Common myeloid progenitor, CD34-positive (primary cell): ENCODE results near the gene NIPAL3.
"Not testable (repeated sequence)": the region's sequence is repeated elsewhere in the genome, so short reads cannot be mapped to it uniquely, and the experiment has no call there.

Source experiments
- CTCF ChIA-PET: fragments of 350-600 bp; sonication (Branson Sonifier 250); formaldehyde crosslinking; loops from one replicate; lab custom pipeline; 2021; ENCODE audit warnings: antibody characterized with exemption; lab: Charles Lee
- POLR2A ChIA-PET: fragments of 350-600 bp; sonication (Branson Sonifier 250); formaldehyde crosslinking; loops from one replicate; lab custom pipeline; 2021; ENCODE audit warnings: antibody characterized with exemption; lab: Charles Lee
- DNase-seq, 3 donors: peaks; one replicate each; pipeline versions ENCODE4 v3.0.0 to v3.0.0-alpha.2; 2013
- H3K27ac ChIP-seq, 2 experiments: 1 replicate in 1 of 2; 2 replicates in 1 of 2; pipeline ENCODE4 v1.7.0; 2013; ENCODE audit warnings: inconsistent platforms in 2 of 2, low read length in 2 of 2, mild to moderate bottlenecking in 2 of 2, low read depth in 1 of 2, moderate library complexity in 1 of 2; ENCODE audit not compliant: severe bottlenecking in 2 of 2, insufficient read depth in 1 of 2, poor library complexity in 1 of 2
- H3K27me3 ChIP-seq, 5 experiments: replicated peaks in 2 of 5; 1 replicate in 3 of 5; 2 replicates in 2 of 5; pipeline versions ENCODE4 v1.6.1 to v1.7.0; 2013; ENCODE audit warnings: low read length in 4 of 5, mild to moderate bottlenecking in 2 of 5, moderate library complexity in 2 of 5, inconsistent platforms in 1 of 5; ENCODE audit not compliant: insufficient read depth in 5 of 5, control insufficient read depth in 4 of 5
- H3K36me3 ChIP-seq, 4 experiments: 1 replicate in 2 of 4; 2 replicates in 2 of 4; pipeline versions ENCODE4 v1.6.1 to v1.7.0; 2013; ENCODE audit warnings: low read length in 3 of 4, control low read depth in 1 of 4, mild to moderate bottlenecking in 1 of 4; ENCODE audit not compliant: control insufficient read depth in 4 of 4, insufficient read depth in 4 of 4
- H3K4me1 ChIP-seq, 4 experiments: 1 replicate in 3 of 4; 2 replicates in 1 of 4; pipeline versions ENCODE4 v1.6.1 to v1.7.1; 2013; ENCODE audit warnings: low read length in 3 of 4, mild to moderate bottlenecking in 3 of 4, control low read depth in 1 of 4, inconsistent platforms in 1 of 4, moderate library complexity in 1 of 4; ENCODE audit not compliant: control insufficient read depth in 4 of 4, insufficient read depth in 4 of 4; ENCODE audit errors: control extremely low read depth in 1 of 4
- H3K4me3 ChIP-seq, 7 experiments: 1 replicate in 4 of 7; 2 replicates in 3 of 7; pipeline versions ENCODE4 v1.5.1 to v1.7.0; 2013; ENCODE audit warnings: mild to moderate bottlenecking in 7 of 7, low read length in 6 of 7, moderate library complexity in 6 of 7, inconsistent platforms in 2 of 7, low read depth in 2 of 7, control low read depth in 1 of 7; ENCODE audit not compliant: insufficient read depth in 4 of 7, control insufficient read depth in 1 of 7; ENCODE audit errors: extremely low read depth in 1 of 7
- H3K9me3 ChIP-seq, 5 experiments: 1 replicate in 4 of 5; 2 replicates in 1 of 5; pipeline versions ENCODE4 v1.6.1 to v1.7.1; 2013; ENCODE audit warnings: low read length in 4 of 5, mild to moderate bottlenecking in 2 of 5, inconsistent platforms in 1 of 5, low read depth in 1 of 5, moderate library complexity in 1 of 5; ENCODE audit not compliant: control insufficient read depth in 4 of 5, insufficient read depth in 2 of 5; ENCODE audit errors: control extremely low read depth in 1 of 5
- WGBS: methylation state at CpG from one replicate; pipeline ENCODE4 v1.1.5; 2013; ENCODE audit not compliant: insufficient coverage; 5-methylcytosine and 5-hydroxymethylcytosine counted together

Gene NIPAL3

GRCh38 chr1:24490101-24490781, 74.6 kb downstream of the NIPAL3 start:
- H3K27me3 ChIP-seq = no peaks in the 10 kb centered on the region
- no peak overlapping the region for H3K4me3 ChIP-seq
- no peak for DNase-seq
- peaks cover 0 to 6% (median 0%) of the 10 kb centered on the region in 4 experiments for H3K4me1 ChIP-seq
- WGBS = 99% methylated on average over 14 of the region's 18 CpGs
- ChIA-PET POLR2A (no interaction called here), CTCF (interaction anchor here (1.1 to 3.3 kb wide), 3 partner anchors 9 to 66 kb away, joined by 3 to 14 read pairs (median 3); partner anchors contain the start of gene RCAN3)
- H3K27ac ChIP-seq = no peak overlapping the region
- peaks cover 0 to 7% (median 0%) of the 10 kb centered on the region in 5 experiments for H3K9me3 ChIP-seq
- no peaks in the 10 kb centered on the region for H3K36me3 ChIP-seq

- no peak overlapping the region for H3K4me3 ChIP-seq
- peaks cover 0 to 1% (median 0%) of the 10 kb centered on the region in 4 experiments for H3K4me1 ChIP-seq
- H3K27me3 ChIP-seq = no peaks in the 10 kb centered on the region
- peak in 1 of 3 donors; percentile 10 for DNase-seq
- 77% methylated on average over 10 of the region's 15 CpGs for WGBS
- no peak overlapping the region for H3K27ac ChIP-seq
- POLR2A ChIA-PET = no interaction called here
- H3K36me3 ChIP-seq = no peaks in the 10 kb centered on the region
- peaks cover 0 to 7% (median 0%) of the 10 kb centered on the region in 5 experiments for H3K9me3 ChIP-seq
- CTCF ChIA-PET = interaction anchor here (1.1 to 3.3 kb wide), 4 partner anchors 10 to 67 kb away, joined by 3 to 14 read pairs (median 4); partner anchors contain the start of gene RCAN3
Measured at GRCh38 chr1:24491577-24492360, 76.2 kb downstream of the NIPAL3 start.

GRCh38 chr1:24492935-24493334, 77.3 kb downstream of the NIPAL3 start:
- WGBS = 100% methylated on average over 5 of the region's 9 CpGs
- H3K4me3 ChIP-seq = not testable (repeated sequence)

GRCh38 chr1:24493785-24494184, 78.2 kb downstream of the NIPAL3 start:
- peaks cover 0 to 7% (median 0%) of the 10 kb centered on the region in 5 experiments for H3K9me3 ChIP-seq
- ChIA-PET CTCF (interaction anchor here (0.6 kb wide), 1 partner anchor 335 kb away, joined by 3 read pairs; no protein-coding TSS in a partner anchor), POLR2A (no interaction called here)
- no peak for DNase-seq
- no peak overlapping the region for H3K27ac ChIP-seq
- WGBS = 100% methylated on average over 2 of the region's 3 CpGs
- no peaks in the 10 kb centered on the region for H3K4me1 ChIP-seq
- H3K36me3 ChIP-seq = no peaks in the 10 kb centered on the region
- H3K27me3 ChIP-seq = no peaks in the 10 kb centered on the region
- no peak overlapping the region for H3K4me3 ChIP-seq

More at GRCh38 chr1:24492935-24493334, 77.3 kb downstream of the NIPAL3 start:
- CTCF ChIA-PET = interaction anchor here (3.3 kb wide), 1 partner anchor 10 kb away, joined by 14 read pairs; the partner anchor contains the start of gene RCAN3
- not testable (repeated sequence) for H3K9me3 ChIP-seq, H3K36me3 ChIP-seq, H3K27ac ChIP-seq, H3K27me3 ChIP-seq, DNase-seq, H3K4me1 ChIP-seq
- POLR2A ChIA-PET = interaction anchor here (0.6 kb wide), 1 partner anchor 31 kb away, joined by 3 read pairs; no protein-coding TSS in a partner anchor

- ChIA-PET CTCF (no interaction called here), POLR2A (interaction anchor here (0.6 kb wide), 2 partner anchors 36 to 635 kb away, joined by 4 to 6 read pairs; no protein-coding TSS in a partner anchor)
- H3K9me3 ChIP-seq = no peaks in the 10 kb centered on the region
- H3K36me3 ChIP-seq = no peaks in the 10 kb centered on the region
- H3K27me3 ChIP-seq = no peaks in the 10 kb centered on the region
- no peak overlapping the region for H3K27ac ChIP-seq
- no peak for DNase-seq
- H3K4me3 ChIP-seq = no peak overlapping the region
- WGBS = 85% methylated on average over 10 of the region's 12 CpGs
- peaks cover 0 to 24% (median 19%) of the 10 kb centered on the region in 4 experiments for H3K4me1 ChIP-seq
Measured at GRCh38 chr1:24498589-24498988, 83.0 kb downstream of the NIPAL3 start.

- Histone ChIP-seq H3K27me3 (no peaks in the 10 kb centered on the region), H3K27ac (no peak overlapping the region)
- CTCF ChIA-PET = interaction anchor here (0.9 to 1.7 kb wide), 3 partner anchors 67 to 346 kb away, joined by 3 read pairs; partner anchors contain the start of gene STPG1
Measured at GRCh38 chr1:24500448-24501048, 84.9 kb downstream of the NIPAL3 start.

More at GRCh38 chr1:24500448-24501048, 84.9 kb downstream of the NIPAL3 start:
- no peaks in the 10 kb centered on the region for H3K9me3 ChIP-seq
- no peaks in the 10 kb centered on the region for H3K36me3 ChIP-seq
- H3K4me3 ChIP-seq = no peak overlapping the region
- H3K4me1 ChIP-seq = peaks cover 0 to 27% (median 24%) of the 10 kb centered on the region in 4 experiments
- POLR2A ChIA-PET = interaction anchor here (1.0 to 1.2 kb wide), 2 partner anchors 70 to 403 kb away, joined by 3 to 4 read pairs; no protein-coding TSS in a partner anchor
- WGBS = 100% methylated on average over 4 of the region's 5 CpGs
- DNase-seq = no peak
